GM18870 (cell line): Measurements from ENCODE around the gene WDR76.
"Not testable (repeated sequence)": the region's sequence is repeated elsewhere in the genome, so short reads cannot be mapped to it uniquely, and the experiment has no call there.

Experiments used
- ATAC-seq: cut with Tn5 transposase; IDR thresholded peaks from one replicate; pipeline ENCODE4 v1.9.1; 2021; ENCODE audit warnings: moderate library complexity; ENCODE audit not compliant: unreplicated experiment

Gene WDR76

DNA sequence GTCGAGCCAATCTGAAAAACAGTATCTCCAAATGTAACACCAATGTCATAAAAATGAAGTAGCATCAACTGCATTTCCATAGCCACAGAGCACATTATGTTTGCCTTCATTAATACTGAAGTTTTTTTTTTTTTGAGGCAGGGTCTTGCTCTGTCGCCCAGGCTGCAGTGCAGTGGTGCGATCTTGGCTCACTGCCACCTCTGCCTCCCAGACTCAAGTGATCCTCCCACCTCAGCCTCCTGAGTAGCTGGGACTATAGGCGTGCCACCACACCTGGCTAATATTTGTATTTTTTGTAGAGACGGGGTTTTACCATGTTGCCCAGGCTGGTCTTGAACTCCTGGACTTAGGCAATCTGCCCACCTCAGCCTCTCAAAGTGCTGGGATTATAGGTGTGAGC, 11.7 kb upstream of the WDR76 start:
- not testable (repeated sequence) for ATAC-seq

DNA sequence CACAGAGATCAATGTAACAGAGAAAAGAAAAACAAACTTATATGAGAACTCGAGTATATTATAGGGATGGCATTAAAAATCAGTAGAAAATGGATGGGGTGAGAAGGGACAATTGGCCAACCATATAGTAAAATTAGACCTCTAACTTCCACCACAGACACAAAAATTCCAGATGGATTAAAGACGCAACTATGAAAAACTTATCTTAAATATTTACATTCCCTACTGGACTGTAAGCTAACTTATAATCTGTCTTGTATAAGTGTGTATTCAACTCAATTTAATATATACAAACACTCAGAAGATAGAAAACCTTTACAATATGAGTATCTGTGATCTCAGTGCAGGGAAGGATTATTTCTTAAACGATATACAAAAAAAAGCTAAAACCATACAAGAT, 5.3 kb upstream of the WDR76 start:
- ATAC-seq, result no peak

DNA sequence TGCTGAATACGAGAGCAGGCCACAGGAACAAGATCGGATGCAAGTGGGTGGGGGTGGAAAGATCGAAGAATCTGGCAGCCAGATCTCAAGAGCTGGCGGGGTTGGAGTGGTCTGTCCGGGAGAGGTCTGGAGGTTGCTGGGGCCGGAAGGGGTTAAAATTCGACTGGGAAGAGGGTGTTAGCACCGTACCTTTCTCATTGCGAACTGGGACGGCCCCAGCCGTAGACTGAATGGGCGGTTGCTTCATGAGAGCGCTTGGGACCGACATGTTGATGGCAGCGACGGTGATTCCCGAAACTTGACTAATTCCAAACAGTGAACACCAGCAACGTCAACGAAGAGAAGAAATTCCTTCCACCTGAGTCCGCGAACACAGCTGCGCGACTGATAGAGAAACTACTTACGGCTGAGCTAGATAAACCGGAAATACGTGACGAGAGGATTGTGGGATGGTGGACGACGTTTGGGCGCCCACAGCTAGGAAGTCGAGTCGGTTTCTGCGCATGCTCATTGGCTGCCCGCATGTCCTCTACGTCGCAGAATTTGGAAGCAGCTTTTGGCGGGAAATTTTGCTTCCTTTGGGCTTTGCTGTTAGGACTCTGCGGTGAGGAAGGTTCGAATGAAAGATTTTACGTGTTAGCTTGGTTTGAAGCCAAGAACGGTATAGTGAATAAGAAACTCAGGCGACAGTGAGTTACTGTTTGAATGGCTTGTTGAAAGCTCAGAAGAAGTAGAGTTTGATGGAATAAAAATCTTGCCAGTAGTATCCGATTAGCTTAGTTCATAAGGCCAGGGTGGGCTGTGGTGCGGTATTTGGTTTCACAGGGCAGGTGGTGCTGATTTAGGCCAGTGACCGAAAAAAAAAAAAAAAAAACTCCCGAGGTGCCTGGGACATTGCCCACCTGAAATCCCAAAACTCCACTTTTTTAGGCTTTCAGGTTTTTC, 2.2 kb upstream of the WDR76 start, which contains the start of gene MFAP1:
MFAP1 (minus strand) TSS at position 389 of the 945 bp plus-strand sequence; CDS start at position 268, 121 bp downstream.
- peak; percentile 57 for ATAC-seq

DNA sequence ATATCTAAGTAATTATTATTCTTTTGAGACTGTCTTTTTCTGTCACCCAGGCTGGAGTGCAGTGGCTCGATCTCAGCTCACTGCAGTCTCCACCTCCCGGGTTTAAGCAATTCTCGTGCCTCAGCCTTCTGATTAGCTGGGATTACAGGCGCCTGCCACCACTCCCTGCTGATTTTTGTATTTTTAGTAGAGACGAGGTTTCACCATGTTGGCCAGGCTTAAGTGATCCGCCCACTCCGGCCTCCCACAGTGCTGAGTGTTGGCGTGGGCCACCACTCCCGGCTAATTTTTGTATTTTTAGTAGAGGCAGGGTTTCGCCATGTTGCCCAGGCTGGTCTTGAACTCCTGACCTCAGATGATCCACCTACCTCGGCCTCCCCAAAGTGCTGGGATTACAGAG, 1.5 kb upstream of the WDR76 start:
- ATAC-seq, result not testable (repeated sequence)

DNA sequence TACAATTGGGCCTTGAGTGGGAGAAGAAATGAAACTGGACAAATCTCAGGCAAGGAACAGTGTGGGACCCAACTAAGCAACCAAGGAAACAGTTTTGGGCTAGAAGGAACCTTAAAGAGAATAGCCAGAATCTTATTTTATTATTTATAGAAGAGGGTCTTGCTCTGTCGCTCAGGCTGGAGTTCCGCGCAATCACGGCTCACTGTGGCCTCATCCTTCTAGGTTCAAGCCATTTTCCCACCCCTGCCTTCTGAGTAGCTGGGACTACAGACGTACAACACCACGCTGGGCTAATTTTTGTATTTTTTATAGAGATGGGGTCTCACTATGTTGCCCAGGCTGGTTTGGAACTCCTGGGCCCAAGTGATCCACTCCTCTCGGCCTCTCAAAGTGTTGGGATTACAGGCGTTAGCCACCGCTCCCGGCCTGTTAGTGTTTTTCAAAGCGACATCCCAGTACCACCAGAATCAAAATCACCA, 734 bp upstream of the WDR76 start:
- ATAC-seq, result no peak

DNA sequence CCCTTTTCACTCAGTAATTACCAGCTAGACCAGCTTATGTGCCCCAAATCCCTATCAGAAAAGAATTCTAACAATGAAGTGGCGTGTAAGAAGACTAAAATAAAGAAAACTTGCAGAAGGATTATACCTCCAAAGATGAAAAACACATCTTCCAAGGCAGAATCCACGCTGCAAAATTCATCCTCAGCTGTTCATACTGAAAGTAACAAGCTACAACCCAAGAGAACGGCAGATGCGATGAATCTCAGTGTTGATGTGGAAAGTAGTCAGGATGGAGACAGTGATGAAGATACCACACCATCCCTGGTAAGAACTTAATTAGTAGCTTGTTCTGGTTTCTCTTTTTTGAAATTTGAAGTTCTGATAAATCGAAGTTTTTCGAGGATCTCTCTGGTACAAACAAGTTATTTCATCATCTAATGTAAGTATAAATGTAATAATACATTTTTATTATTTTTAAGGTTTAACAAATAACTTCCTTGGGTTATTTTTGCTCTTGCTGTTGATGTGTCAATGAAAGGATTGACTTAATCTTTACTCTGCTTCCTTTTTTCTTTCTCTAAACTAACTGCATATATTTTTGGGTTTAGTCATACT, 1.4 kb downstream of the WDR76 start:
- ATAC-seq, result no peak

DNA sequence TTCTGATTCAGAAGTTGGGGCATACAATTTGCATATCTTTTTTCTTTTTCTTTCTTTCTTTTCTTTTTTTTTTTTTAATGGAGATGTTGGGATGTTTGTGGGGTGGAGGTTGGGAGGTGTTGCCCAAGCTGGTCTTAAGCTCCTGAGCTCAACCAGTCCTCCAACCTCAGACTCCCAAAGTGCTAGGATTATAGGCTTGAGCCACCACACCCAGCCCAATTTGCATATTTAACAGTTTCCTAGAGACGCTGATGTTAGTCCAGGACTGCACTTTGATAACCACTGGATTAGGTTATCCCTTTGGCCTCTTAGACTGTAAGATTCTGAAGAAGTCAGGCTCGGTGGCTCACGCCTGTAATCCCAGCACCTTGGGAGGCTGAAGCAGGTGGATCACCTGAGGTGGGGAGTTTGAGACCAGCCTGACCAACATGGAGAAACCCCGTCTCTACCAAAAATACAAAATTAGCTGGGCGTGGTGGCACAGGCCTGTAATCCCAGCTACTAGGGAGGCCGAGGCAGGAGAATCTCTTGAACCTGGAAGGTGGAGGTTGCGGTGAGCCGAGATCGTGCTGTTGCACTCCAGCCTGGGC, 3.2 kb downstream of the WDR76 start:
- ATAC-seq, result not testable (repeated sequence)

DNA sequence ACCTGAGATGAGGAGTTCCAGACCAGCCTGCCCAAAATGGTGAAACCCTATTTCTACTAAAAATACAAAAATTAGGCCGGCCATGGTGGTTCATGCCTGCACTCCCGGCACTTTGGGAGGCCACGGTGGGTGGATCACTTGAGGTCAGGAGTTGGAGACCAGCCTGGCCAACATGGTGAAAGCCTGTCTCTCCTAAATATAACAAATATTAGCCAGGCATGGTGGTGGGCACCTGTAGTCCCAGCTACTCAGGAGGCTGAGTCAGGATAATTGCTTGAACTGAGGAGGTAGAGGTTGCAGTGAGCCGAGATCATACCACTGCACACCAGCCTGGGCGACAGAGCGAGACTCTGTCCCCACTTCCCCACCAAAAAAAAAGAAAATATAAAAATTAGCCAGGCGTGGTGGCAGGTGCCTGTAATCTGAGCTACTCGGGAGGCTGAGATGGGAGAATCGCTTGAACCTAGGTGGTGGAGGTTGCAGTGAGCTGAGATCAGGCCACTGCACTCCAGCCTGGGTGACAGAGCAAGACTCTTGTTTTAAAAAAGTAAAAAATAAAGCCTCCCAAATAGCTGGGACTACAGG, 4.0 kb downstream of the WDR76 start:
- ATAC-seq, result not testable (repeated sequence)

DNA sequence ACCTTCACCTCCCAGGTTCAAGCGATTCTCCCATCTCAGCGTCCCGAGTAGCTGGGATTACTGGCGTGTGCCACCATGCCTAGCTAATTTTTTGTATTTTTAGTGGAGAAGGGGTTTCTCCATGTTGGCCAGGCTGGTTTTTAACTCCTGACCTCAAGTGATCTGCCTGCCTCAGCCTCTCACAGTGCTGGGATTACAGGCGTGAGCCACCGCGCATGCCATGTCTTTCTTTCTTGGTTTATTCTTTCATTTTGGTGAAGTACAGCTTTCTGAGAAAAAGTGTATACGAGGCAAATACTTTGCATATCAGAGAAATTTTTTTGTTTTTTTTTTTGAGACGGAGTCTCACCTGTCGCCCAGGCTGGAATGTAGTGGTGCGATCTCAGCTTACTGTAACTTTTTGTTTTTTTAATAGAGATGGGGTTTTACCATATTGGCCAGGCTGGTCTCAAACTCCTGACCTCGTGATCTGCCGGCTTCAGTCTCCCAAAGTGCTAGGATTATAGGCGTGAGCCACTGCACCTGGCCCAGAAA, 4.8 kb downstream of the WDR76 start:
- ATAC-seq, result not testable (repeated sequence)

DNA sequence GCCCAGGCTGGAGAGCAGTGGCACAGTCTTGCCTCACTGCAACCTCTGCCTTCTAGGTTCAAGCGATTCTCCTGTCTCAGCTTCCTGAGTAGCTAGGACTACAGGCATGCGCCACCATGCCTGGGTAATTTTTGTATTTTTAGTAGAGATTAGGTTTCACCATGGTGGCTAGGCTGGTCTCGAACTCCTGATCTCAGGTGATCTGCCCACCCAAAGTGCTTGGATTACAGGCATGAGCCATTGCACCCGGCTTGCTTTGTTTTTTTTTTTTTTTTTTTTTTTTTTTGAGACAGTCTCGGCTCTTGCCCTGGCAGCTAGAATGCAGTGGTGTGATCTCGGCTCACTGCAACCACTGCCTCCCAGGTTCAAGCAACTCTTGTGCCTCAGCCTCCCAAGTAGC, 5.7 kb downstream of the WDR76 start:
- not testable (repeated sequence) for ATAC-seq

DNA sequence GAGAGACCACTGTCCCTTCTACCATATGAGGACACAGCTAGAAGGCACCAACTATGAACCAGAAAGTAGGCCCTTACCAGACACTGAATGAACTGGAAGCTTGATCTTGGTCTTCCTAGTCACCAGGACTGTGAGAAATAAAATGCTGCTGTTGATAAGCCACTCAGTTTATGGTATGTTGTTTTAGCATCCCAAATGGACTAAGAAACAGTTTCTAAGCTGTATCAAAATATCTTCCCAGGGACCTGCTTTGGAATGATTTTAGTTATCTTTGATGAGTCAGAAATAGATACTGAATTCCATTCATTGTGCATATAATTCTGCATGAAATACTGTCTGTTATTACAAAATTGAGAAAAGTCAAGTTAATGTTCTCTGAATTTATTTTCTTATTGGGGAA, 18.6 kb downstream of the WDR76 start:
- no peak for ATAC-seq

DNA sequence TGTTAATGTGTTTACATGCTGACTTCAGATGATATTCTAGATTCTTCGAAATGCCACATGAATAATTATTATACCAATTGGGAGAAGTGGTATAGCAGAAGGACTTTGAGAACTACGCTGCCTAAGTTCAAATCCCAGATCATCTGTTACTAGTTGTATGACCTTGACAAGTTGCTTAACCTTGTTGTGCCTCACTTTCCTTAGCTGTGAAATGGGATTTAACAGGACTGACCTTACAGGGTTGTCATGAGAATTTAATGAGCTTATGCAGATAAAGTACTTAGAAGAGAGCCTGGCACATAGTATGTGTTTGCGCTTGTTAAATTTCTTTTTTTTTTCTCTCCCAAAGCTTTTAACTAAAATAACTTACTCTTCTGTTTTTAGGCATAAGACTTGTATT, 24.4 kb downstream of the WDR76 start:
- no peak for ATAC-seq

DNA sequence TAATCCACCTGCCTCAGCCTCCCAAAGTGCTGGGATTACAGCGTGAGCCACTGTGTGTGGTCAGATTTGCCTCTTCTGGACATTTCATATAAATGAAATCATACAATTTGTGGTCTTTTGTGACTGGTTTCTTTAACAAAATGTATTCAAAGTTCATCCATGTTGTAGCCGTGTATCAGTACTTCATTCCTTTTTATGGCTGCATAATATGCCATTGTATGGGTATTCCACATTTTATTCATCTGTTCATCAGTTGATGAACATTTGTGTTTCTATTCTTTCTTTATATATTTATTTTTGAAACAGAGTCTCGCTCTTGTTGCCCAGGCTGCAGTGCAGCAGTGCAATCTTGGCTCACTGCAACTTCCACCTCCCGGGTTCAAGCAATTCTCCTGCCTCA, 25.8 kb downstream of the WDR76 start:
- no peak for ATAC-seq

DNA sequence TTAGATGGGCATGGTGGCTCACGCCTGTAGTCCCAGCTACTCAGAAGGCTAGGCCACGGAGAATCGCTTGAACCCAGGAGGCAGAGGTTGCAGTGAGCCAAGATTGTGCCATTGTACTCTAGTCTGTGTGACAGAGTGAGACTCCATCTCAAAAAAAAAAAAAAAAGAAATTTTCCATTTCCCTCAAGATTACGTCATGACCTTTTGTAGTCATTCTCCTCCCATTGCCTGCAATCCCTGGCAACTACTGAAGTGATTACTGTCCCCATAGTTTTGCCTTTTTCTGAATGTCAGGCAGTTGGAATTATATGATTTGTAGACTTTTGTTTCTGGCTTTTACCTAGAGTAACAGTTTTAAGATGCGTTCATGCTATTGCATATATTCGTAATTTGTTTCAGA, 28.0 kb downstream of the WDR76 start:
- ATAC-seq, result no peak

DNA sequence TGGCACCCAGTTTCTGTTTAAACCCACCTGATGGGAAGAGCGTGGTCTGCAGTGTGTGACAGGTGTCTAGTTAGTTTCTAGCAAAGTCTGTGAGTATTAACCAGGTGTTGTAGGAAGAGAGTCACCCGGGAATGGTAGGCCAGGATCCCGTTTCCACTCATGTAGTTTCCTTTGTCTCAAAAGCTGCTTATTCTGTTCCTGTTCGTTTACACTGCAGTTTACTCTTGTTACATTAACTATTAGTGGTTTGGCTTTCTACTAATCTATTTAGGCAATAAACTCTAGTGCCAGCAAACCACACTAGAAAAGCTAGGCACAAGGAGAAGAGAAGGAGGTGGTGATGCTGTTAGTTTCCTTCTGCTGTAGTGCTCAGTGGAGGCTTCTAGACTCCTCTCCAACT, 32.7 kb downstream of the WDR76 start:
- ATAC-seq, result no peak

DNA sequence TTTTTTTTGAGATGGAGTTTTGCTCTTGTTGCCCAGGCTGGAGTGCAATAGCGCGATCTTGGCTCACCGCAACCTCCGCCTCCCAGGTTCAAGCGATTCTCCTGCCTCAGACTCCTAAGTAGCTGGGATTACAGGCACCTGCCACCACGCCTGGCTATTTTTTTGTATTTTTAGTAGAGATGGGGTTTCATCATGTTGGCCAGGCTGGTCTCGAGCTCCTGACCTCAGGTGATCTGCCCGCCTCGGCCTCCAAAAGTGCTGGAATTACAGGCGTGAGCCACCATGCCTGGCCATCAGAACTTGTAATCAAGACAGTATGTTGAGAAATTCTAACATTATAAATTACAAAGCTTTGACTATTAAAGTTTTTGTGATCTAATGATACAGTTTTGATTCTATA, 39.8 kb downstream of the WDR76 start:
- ATAC-seq, result not testable (repeated sequence)

DNA sequence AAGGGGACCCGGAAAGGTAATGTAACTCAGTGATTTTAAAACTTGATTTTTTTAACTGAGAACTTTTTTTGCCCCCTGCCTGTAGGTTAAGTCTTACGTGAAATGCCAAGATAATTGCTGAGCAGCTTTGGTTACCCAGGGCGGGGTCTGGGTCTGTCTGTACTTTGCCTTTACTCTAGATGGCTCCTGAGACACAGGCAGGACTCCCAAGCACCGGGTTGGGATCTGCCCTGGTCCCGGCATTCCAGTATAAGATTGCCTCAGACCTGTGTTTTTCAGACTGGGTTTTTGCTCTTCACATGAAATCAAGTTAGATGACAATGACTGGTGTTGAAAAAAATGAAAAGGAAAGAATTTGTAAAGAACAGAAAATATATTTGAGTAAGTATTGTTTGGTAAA, 40.3 kb downstream of the WDR76 start:
- ATAC-seq, result no peak

DNA sequence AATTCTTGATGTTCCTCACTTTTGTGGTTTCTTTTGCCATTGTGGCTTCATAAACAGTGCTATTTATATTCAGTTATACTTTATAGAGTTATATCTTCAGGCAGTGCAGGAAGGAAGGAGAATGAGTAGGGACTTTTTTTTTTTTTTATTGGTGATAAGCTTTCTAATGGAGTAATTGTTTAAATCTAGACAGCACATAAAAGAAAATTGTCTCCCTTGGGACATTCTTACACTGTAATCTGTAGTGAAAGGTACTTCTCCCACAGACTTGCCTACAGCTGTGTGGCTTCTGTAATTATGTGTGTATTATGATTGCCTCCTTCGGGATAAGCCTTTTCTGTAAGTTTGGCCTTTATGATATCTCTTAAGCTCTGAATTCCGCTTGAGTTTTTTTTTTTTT, 41.6 kb downstream of the WDR76 start:
- no peak for ATAC-seq

DNA sequence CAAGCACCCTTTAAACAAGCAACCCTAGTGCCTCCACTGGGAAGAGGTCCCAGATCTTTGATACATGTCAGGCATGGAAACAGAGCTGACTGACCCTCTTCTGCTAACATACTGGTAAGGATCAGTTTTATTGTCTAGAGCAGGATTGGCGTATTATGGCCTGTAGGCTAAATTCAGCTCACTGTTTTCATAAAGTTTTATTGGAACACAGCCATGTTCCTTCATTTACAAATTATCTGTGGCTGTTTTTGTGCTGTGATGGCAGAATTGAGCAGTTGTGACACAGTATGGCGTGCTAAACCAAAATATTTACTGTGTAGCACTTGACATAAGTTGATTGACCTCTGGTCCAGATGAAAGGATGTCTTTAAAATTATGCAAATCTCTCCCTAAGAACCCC, 45.0 kb downstream of the WDR76 start:
- ATAC-seq, result no peak

DNA sequence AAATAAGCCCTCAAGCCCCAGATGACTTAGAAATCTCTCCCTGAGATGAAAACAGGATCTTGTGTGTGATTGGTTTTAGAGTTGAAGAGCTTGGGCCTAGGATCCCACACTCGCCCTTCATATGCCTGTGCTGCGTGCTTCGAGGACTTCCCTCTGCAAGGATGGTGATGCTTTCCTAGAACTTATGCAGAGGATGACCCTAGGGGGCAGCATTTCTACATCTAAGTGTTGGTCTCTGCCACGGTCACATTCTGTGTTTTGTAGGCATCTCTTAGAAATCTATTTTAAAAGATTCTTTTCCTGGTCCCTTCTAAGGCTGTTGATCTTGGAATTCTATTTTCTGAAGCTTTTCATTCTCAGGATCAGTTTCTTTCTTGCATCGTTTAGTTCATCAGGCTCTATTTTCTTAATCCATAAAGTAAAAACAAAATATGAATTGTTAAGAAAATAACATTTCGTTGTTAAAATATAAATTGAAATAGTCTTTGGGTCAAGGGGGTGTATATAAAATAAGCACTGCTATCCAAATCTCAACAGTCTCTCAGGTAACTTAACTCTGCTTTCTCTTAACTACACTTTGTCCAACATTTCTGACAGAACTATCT, 45.7 kb downstream of the WDR76 start:
- ATAC-seq, result no peak

DNA sequence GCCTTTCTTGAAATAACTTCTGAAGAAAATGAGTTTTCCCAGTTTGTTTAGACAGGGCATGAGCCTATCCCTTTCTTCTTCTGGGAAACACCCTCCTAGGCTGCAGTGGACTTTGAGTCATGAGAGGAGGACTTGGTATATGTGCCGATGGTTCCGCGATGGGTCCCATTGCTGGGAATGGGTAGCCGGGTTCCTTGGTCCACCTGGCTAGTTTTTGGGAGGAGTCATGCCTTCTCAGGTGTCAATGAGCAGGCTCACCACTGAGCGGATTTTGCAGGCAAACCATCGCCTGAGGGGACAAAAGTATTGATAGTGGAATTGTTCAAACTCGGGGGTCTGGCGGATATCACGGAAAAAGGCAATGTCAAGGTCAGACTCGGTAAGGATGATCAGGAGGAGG, 46.8 kb downstream of the WDR76 start:
- no peak for ATAC-seq
